Parathyroid adenoma (tissue), 2 donors: ENCODE measurements around the gene PDCD1LG2.

Source experiments
- H2AFZ ChIP-seq: fragments of 300-600 bp; sonication (generic); one replicate; pipeline ENCODE4 v1.7.0; 2017; ENCODE audit warnings: antibody characterized with exemption, mild to moderate bottlenecking
- H3K27ac ChIP-seq: fragments of 300-600 bp; sonication (generic); one replicate; pipeline ENCODE4 v1.7.0; 2017
- H3K27me3 ChIP-seq: fragments of 300-600 bp; sonication (generic); one replicate; pipeline ENCODE4 v1.7.0; 2017; ENCODE audit warnings: low read length; ENCODE audit not compliant: control insufficient read depth, insufficient read depth
- H3K36me3 ChIP-seq: fragments of 300-600 bp; sonication (generic); one replicate; pipeline ENCODE4 v1.7.0; 2017; ENCODE audit warnings: low read length; ENCODE audit not compliant: control insufficient read depth, insufficient read depth
- H3K4me1 ChIP-seq: fragments of 300-600 bp; sonication (generic); one replicate; pipeline ENCODE4 v1.7.0; 2017; ENCODE audit warnings: control low read depth
- H3K4me2 ChIP-seq: fragments of 300-600 bp; sonication (generic); one replicate; pipeline ENCODE4 v1.7.0; 2017; ENCODE audit warnings: low read length
- H3K4me3 ChIP-seq: fragments of 300-600 bp; sonication (generic); one replicate; pipeline ENCODE4 v1.7.0; 2017; ENCODE audit warnings: low read depth, low read length
- H3K79me2 ChIP-seq: fragments of 300-600 bp; sonication (generic); one replicate; pipeline ENCODE4 v1.7.0; 2017; ENCODE audit warnings: control low read depth
- H3K9ac ChIP-seq: fragments of 300-600 bp; sonication (generic); one replicate; pipeline ENCODE4 v1.7.0; 2017; ENCODE audit warnings: mild to moderate bottlenecking
- H3K9me3 ChIP-seq: fragments of 300-600 bp; sonication (generic); one replicate; pipeline ENCODE4 v1.7.0; 2017; ENCODE audit warnings: low read length; ENCODE audit not compliant: control insufficient read depth
- TF ChIP-seq, protein P1 (sequence below): fragments of 300-600 bp; sonication (generic); IDR thresholded peaks from one replicate; pipeline ENCODE4 v1.7.0; 2017; ENCODE audit warnings: antibody characterized with exemption, mild to moderate bottlenecking
- donor health status: primary hyperparathyroidism.

PDCD1LG2 gene

DNA sequence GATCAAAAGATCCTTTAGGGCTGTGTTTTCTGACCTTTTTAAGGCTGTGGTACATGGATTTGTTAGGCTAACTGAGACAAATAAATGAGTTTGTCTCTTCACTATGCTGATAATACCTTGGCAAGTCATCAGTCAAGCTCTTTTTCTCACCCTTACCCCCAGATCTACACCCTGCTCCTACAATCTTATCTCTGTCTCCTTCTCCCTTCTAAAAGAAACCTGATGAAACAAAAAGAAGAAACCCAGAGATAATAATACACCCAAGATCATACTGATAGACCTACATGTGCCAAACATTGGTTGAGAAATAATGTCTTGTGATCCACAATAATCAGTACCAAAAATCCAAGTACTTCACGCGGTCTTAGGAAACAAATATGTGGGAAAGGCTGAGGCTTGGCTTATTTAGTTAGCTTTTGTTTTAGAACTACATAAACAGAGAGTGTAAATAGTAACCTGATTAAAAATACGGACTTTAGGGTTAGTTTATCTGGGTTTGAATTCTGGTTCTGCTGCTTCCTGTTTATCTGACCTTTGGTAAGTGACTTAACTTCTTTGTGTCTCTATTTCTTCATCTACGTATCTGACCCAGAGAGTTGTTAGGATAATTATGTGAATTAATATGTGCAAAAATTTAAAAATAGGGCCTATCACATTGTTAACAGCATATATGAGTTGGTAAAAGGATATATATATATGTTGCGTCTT is 24.8 kb upstream of the PDCD1LG2 start:
- Histone ChIP-seq H3K36me3 (no peaks in the 10 kb centered on the region), H3K4me2 (no peak overlapping the region), H3K79me2 (no peaks in the 10 kb centered on the region), H3K9me3 (no peaks in the 10 kb centered on the region), H3K27ac (no peak overlapping the region), H3K4me1 (no peaks in the 10 kb centered on the region), H2AFZ (peak overlapping the region; percentile 33), H3K4me3 (no peak overlapping the region), H3K9ac (no peak overlapping the region), H3K27me3 (no peaks in the 10 kb centered on the region)
- TF ChIP-seq, protein P1, sequence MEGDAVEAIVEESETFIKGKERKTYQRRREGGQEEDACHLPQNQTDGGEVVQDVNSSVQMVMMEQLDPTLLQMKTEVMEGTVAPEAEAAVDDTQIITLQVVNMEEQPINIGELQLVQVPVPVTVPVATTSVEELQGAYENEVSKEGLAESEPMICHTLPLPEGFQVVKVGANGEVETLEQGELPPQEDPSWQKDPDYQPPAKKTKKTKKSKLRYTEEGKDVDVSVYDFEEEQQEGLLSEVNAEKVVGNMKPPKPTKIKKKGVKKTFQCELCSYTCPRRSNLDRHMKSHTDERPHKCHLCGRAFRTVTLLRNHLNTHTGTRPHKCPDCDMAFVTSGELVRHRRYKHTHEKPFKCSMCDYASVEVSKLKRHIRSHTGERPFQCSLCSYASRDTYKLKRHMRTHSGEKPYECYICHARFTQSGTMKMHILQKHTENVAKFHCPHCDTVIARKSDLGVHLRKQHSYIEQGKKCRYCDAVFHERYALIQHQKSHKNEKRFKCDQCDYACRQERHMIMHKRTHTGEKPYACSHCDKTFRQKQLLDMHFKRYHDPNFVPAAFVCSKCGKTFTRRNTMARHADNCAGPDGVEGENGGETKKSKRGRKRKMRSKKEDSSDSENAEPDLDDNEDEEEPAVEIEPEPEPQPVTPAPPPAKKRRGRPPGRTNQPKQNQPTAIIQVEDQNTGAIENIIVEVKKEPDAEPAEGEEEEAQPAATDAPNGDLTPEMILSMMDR, result no peak

DNA sequence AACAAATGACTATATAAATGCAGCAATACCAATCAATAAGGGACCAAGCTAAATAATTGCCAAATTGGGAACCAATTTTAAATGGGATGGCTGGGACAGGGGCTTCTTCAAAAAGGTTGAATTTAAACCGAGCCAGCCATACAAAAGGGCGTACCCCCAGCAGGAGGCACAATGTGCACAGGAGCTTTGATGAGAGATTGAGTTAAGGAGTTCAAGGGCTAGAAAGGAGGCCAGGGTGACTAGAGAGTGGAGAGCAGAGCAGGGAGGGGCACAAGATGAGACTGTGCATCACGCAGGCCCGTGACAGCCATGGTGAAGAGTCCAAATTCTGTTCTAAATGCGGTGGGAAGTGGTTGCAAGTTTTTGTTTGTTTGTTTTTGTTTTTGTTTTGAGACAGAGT is 23.3 kb upstream of the PDCD1LG2 start:
- H3K27ac ChIP-seq, result no peak overlapping the region
- H3K4me3 ChIP-seq, result no peak overlapping the region
- no peak overlapping the region for H3K4me2 ChIP-seq
- H3K9ac ChIP-seq, result no peak overlapping the region
- no peak overlapping the region for H2AFZ ChIP-seq
- H3K9me3 ChIP-seq, result no peaks in the 10 kb centered on the region
- H3K4me1 ChIP-seq, result no peaks in the 10 kb centered on the region
- H3K79me2 ChIP-seq, result no peaks in the 10 kb centered on the region
- H3K36me3 ChIP-seq, result no peaks in the 10 kb centered on the region
- TF ChIP-seq, protein P1, result no peak
- no peaks in the 10 kb centered on the region for H3K27me3 ChIP-seq

DNA sequence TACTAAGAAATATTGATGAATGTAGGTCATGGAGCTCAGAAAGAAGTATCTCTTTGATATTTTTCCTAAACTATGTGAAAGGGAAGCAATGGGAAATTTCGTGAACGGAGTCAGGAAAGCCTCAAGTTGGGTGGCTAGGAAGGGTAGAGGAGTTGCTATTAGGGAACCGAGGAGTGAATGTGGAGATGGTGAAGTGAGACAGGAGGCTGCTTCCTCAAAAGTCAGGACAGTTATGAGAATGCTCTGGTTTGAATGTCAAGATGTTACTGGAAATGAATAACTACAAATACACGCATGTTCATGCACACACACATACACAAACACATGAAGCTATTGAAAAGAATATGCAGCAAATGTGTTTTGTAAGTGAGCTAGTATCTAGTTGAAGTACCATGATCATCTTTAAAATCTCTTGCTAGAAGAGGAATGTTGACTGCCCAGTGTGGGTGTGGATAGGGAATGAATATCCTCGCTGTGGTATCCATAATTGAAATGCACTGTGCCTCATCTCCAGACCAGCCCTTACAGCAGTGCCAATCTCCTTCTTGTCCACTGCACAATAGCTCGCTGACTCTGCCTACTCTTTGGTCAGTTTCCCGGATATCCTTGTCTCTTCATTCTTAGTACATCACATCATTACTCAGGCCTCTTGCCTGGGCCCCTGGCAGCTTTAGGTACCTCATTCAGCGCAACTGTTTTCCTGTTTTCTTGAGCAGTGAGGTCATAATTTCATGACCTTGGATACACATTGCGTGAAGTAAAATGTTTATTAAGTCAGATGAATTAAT is 21.9 kb upstream of the PDCD1LG2 start:
- no peaks in the 10 kb centered on the region for H3K4me1 ChIP-seq
- H3K27ac ChIP-seq, result no peak overlapping the region
- H3K36me3 ChIP-seq, result no peaks in the 10 kb centered on the region
- H3K4me3 ChIP-seq, result no peak overlapping the region
- no peak overlapping the region for H3K9ac ChIP-seq
- TF ChIP-seq, protein P1, result no peak
- no peak overlapping the region for H2AFZ ChIP-seq
- no peaks in the 10 kb centered on the region for H3K27me3 ChIP-seq
- H3K79me2 ChIP-seq, result no peaks in the 10 kb centered on the region
- no peak overlapping the region for H3K4me2 ChIP-seq
- H3K9me3 ChIP-seq, result no peaks in the 10 kb centered on the region

DNA sequence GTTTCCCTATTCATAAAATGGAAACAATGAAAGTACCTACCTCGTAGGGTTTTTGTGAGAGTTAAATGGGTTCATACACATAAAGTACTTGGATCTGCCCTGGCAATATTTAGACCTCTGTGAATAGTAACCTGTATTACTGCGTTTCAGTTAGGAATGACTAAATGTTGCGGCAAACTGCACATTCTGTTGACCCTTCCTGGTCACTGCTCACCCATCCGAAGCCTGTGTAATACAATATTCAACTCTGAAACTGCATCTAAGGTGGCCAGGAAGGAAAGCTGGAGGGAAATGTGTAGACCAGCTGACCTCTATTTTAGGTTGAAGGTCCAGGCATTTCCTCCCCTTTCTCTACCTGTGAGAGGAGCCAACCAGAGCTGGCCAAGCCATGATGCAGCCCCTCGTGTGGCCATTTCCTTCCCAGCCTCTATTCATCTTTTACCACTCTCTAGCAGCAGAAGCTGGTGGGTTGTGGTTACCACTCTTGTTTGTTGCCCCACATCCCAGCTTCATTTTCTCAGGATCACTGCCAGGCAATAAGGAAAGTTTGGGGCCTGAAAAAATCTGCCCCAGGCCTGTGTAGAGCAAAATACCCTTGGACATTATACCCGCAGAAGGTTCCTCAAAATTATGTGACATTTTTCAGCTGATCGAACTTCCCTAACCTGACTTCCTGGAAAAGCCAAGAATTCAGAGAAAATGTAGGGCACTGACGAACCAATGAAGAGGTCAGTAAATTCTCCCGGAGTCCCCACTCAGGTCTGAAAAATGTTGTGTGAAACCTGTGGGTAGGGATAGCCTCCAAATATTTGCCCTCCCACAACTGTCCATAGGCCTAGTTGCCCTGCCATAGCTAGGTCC is 20.5 kb upstream of the PDCD1LG2 start:
- H3K27ac ChIP-seq, result no peak overlapping the region

More for the DNA sequence above, 20.5 kb upstream of the PDCD1LG2 start:
- Histone ChIP-seq H3K9me3 (no peaks in the 10 kb centered on the region), H3K4me3 (no peak overlapping the region), H3K79me2 (no peaks in the 10 kb centered on the region), H2AFZ (peak overlapping the region; percentile 50), H3K9ac (no peak overlapping the region), H3K27me3 (no peaks in the 10 kb centered on the region), H3K4me1 (peaks cover 5% of the 10 kb centered on the region), H3K36me3 (no peaks in the 10 kb centered on the region), H3K4me2 (no peak overlapping the region)
- TF ChIP-seq, protein P1, result no peak
